H1 (cell line): ENCODE results near the gene RNF130. TPM values are rescaled to one million over a fixed set of nuclear protein-coding genes. Genes with fewer than 3 reads are reported as not detected.
A peak's percentile ranks its signal among the peaks of the same experiment; 100 is the strongest.

Experiments used
- GABPA ChIP-seq: IDR thresholded peaks from 2 replicates; pipeline ENCODE4 v1.6.1; 2011; ENCODE audit warnings: mild to moderate bottlenecking, low read length, moderate library complexity, borderline replicate concordance; ENCODE audit not compliant: insufficient read depth
- polyA plus RNA-seq, 7 experiments: library from polyadenylated mRNA; depleted of rRNA in 3 of 7; stranded (reverse) in 5 of 7; unstranded in 2 of 7; fragments of >200 nt in 5 of 7; fragments of 200-250 nt in 2 of 7; gene quantifications; 1 replicate in 5 of 7; 2 replicates in 1 of 7; 4 replicates in 1 of 7; pipeline versions ENCODE4 v1.2.1 to v1.2.3, GENCODE V29; 2011 to 2013; ENCODE audit warnings: missing spikeins in 2 of 7, mixed read lengths in 2 of 7
- total RNA-seq: library from RNA; stranded (reverse); fragmentation: NEBNext Ultra II Directional; extraction: Animal tissue kit (Norgen Biotek cat#: 25700); gene quantifications from 2 replicates; pipeline ENCODE4 v1.2.1, GENCODE V29; 2021

The RNF130 gene
- total and polyA plus RNA-seq, 2 of the 8 experiments (the other 6 are each of a cell fraction or from before 2014, with no cell fraction given) = 65.1 to 70.0 TPM

- peak; percentile 57; the same call in 1 of the 2 replicates for TF ChIP-seq GABPA
Measured at GRCh38 chr5:179908528-179908927, 163.0 kb downstream of the RNF130 start (continued).
